Activated CD8-positive, alpha-beta T cell treated with anti-CD3 and anti-CD28 coated beads for 36 hours (primary cell): ENCODE measurements around the gene SPATA31D3. TPM values are rescaled to one million over a fixed set of nuclear protein-coding genes. Genes with fewer than 3 reads are reported as not detected.
"Not testable (repeated sequence)": the region's sequence is repeated elsewhere in the genome, so short reads cannot be mapped to it uniquely, and the experiment has no call there.

Experiments
- ATAC-seq: fragments of 200-7000 bp; cut with Tn5 transposase; one replicate; pipeline ENCODE4 v1.10.0; 2021; ENCODE audit warnings: mild to moderate bottlenecking, moderate library complexity
- CTCF ChIA-PET: fragments of 350-600 bp; sonication (Branson Sonifier 250); formaldehyde crosslinking; loops from one replicate; lab custom pipeline; 2021; ENCODE audit warnings: antibody characterized with exemption; lab: Charles Lee
- POLR2A ChIA-PET: fragments of 350-600 bp; sonication (Branson Sonifier 250); formaldehyde crosslinking; loops from one replicate; lab custom pipeline; 2021; ENCODE audit warnings: antibody characterized with exemption; lab: Charles Lee
- DNase-seq: peaks from one replicate; pipeline ENCODE4 v3.0.0-alpha.2; 2020
- H3K27ac Mint-ChIP-seq: one replicate; pipeline ENCODE4 v1.8.0; 2021; ENCODE audit warnings: mild to moderate bottlenecking, mixed read lengths
- H3K27me3 Mint-ChIP-seq: one replicate; pipeline ENCODE4 v1.8.0; 2021; ENCODE audit warnings: mixed read lengths
- H3K36me3 Mint-ChIP-seq: one replicate; pipeline ENCODE4 v1.8.0; 2021; ENCODE audit warnings: low read depth, mixed read lengths
- H3K4me1 Mint-ChIP-seq: one replicate; pipeline ENCODE4 v1.8.0; 2021; ENCODE audit warnings: low read depth, mixed read lengths
- H3K4me3 Mint-ChIP-seq: one replicate; pipeline ENCODE4 v1.8.0; 2021; ENCODE audit warnings: mild to moderate bottlenecking, moderate library complexity, mixed read lengths
- H3K9me3 Mint-ChIP-seq: one replicate; pipeline ENCODE4 v1.8.0; 2021; ENCODE audit warnings: mixed read lengths
- intact Hi-C: fragments of 100-400 bp; cut with micrococcal nuclease; formaldehyde crosslinking; loops from one replicate; pipeline ENCODE4 v1.10.0; 2022
- total RNA-seq, 2 experiments: library from RNA; stranded (reverse); gene quantifications; one replicate each; pipeline ENCODE4 v1.2.3, GENCODE V29; 2021
- TF ChIP-seq, protein P1 (sequence below): fragments of 200-600 bp; IDR thresholded peaks from one replicate; pipeline ENCODE4 v1.8.0; 2022; ENCODE audit warnings: antibody characterized with exemption, mild to moderate bottlenecking

Gene SPATA31D3
- total RNA-seq, 2 experiments from 2014 or later: not detected

DNA sequence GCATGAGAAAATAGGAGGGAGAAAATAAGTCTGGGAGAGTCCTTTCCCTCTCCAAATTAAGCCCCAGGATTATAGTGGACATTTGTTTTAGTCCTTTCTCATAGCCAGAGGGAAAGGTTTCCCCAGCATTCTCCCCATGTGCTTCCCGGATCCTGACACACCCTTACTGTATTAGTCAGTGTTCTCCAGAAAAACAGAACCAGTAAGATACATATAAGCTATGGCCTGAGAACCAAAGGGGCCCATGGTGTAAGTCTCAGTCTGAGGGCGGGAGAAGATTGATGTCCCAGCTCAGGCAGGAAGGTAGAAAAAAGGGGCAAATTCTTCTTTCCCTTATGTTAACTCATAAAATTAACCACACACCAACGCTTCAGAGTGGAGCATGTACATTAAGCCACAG is 40.7 kb upstream of the SPATA31D3 start:
- Mint-ChIP-seq H3K27me3 (no peaks in the 10 kb centered on the region), H3K27ac (no peak overlapping the region), H3K4me1 (no peaks in the 10 kb centered on the region), H3K36me3 (no peaks in the 10 kb centered on the region), H3K9me3 (no peaks in the 10 kb centered on the region), H3K4me3 (no peak overlapping the region)
- POLR2A ChIA-PET: no interaction called here
- intact Hi-C loops: no loop called here
- CTCF ChIA-PET: no interaction called here
- DNase-seq (no peak), ATAC-seq (no peak)
- TF ChIP-seq, protein P1, sequence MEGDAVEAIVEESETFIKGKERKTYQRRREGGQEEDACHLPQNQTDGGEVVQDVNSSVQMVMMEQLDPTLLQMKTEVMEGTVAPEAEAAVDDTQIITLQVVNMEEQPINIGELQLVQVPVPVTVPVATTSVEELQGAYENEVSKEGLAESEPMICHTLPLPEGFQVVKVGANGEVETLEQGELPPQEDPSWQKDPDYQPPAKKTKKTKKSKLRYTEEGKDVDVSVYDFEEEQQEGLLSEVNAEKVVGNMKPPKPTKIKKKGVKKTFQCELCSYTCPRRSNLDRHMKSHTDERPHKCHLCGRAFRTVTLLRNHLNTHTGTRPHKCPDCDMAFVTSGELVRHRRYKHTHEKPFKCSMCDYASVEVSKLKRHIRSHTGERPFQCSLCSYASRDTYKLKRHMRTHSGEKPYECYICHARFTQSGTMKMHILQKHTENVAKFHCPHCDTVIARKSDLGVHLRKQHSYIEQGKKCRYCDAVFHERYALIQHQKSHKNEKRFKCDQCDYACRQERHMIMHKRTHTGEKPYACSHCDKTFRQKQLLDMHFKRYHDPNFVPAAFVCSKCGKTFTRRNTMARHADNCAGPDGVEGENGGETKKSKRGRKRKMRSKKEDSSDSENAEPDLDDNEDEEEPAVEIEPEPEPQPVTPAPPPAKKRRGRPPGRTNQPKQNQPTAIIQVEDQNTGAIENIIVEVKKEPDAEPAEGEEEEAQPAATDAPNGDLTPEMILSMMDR: no peak

DNA sequence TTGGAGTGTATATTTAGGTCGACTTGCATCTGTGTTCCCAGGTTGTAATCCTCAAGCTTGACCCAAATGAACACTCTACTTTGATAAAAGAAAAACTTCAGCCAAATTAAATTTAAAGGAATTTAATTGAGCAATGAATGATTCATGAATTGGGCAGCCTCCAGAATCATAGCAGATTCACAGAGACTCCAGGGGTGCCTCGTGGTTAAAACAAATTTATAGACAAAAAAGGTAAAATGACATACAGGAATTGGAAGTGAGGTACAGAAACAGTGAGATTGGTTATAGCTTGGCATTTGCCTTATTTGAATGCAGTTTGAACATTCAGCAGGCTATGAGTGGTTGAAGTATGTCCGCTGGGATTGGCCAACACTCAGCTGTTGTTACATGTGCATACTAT is 36.6 kb upstream of the SPATA31D3 start:
- Mint-ChIP-seq H3K4me3 (no peak overlapping the region), H3K4me1 (no peaks in the 10 kb centered on the region), H3K27ac (no peak overlapping the region), H3K27me3 (no peaks in the 10 kb centered on the region), H3K36me3 (no peaks in the 10 kb centered on the region), H3K9me3 (no peaks in the 10 kb centered on the region)
- intact Hi-C loops: no loop called here
- POLR2A ChIA-PET: no interaction called here
- DNase-seq (no peak), ATAC-seq (no peak)
- TF ChIP-seq, protein P1: no peak
- CTCF ChIA-PET: no interaction called here

DNA sequence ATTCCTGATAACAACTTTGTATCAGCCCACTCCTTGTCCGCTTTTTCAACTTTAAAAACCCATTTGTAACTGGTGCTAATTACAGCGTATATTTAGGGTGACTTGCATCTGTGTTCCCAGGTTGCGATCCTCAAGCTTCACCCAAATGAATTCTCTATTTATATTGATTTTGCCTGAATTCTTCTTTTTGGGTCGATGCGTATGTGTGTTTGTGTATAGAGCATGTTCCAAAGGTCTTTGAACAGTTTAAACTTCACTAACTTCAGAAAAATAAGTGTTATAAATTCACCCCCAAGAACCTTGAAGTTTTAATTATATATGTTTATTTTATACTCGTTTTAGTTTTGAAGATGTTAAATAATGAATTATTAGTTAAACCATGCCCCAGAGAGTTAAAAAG is 31.2 kb upstream of the SPATA31D3 start:
- DNase-seq: no peak
- Mint-ChIP-seq H3K27ac (no peak overlapping the region), H3K27me3 (peaks cover 3% of the 10 kb centered on the region), H3K9me3 (no peaks in the 10 kb centered on the region), H3K4me1 (no peaks in the 10 kb centered on the region), H3K36me3 (no peaks in the 10 kb centered on the region), H3K4me3 (no peak overlapping the region)
- intact Hi-C loops: no loop called here
- no peak for ATAC-seq
- POLR2A ChIA-PET: no interaction called here
- CTCF ChIA-PET: no interaction called here
- TF ChIP-seq, protein P1: no peak

DNA sequence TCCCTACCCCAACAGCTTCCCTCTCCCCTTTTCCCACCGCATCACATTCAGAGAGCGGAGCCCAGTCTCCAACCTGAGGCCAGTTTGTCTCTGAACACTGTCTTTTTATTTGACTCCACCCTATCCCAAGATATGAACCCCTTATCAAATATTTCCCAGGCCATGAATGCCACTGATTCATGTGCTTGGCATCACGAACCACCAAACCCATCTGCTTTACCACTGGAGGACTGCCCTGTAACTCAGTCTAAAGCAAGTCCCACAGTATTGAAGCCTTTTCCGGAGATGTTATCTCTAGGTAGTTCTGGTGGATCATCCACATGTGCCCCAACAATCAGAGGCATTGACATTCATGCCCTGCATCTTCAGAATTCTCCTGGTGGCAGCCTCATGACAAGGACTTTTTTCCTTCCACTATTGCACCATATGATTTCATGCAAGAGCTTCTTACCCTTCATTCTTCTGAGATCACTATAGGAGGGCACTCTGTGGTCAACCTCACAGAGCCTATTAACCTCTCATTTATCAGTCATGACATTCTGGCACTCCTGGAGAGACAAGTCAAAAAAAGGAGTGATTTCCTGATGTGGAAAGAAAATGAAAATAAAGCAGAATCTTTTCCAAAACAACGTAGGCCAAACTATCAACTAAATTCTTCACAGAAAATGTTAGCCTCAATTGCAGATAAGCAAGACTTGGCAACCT is 27.3 kb upstream of the SPATA31D3 start:
- ChIA-PET CTCF (no interaction called here), POLR2A (no interaction called here)
- no peaks in the 10 kb centered on the region for H3K4me1 Mint-ChIP-seq
- H3K27ac Mint-ChIP-seq: no peak overlapping the region
- no peak overlapping the region for H3K4me3 Mint-ChIP-seq
- TF ChIP-seq, protein P1: no peak
- ATAC-seq: no peak
- peaks cover 3% of the 10 kb centered on the region for H3K27me3 Mint-ChIP-seq
- no peak for DNase-seq
- H3K9me3 Mint-ChIP-seq: no peaks in the 10 kb centered on the region
- no peaks in the 10 kb centered on the region for H3K36me3 Mint-ChIP-seq
- intact Hi-C loops: no loop called here

DNA sequence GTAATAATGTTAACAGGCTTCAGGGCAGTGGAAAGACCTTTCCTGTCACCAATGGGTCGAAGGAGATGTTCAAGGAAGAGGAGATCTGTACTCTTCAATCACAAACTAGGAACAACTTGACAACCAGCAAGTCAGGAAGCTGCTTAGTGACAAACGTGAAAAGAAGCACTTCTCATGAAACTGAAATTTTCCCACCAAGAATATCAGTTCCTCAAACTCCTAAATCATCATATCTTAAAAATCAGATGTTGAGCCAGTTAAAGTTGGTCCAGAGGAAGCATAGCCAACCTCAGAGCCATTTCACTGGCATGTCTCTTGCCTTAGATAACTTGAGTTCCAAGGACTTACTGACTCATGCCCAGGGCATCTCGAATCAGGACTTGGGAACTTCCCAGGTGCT is 24.8 kb upstream of the SPATA31D3 start:
- CTCF ChIA-PET, H3K27me3 Mint-ChIP-seq: not testable (repeated sequence)

DNA sequence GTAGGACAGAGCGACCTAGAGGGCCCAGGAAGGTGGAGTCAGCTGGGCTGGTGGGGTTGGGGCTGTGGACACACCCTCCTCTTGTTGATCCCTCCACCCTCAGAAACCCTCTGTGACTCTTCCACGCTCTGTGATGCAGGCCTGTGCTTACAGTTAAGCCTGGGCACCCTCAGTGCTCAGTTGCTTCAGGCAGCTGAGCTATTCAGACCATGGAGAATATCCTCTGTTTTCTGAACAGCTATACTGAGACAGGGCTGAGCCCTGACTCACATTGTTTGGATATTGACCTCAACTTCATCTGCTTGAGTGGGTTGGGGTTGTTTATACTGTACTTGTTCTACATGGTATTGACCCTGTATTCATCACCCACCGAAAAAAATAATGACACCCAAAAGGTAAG is 15.0 kb upstream of the SPATA31D3 start, which contains the start of gene SPATA31D4:
Gene SPATA31D4, plus strand, starts transcription at position 124 of the 400 bp plus-strand sequence. Its CDS starts 86 bp downstream, at position 210.
- ATAC-seq, CTCF ChIA-PET, H3K27me3 Mint-ChIP-seq, H3K4me3 Mint-ChIP-seq, H3K9me3 Mint-ChIP-seq, H3K27ac Mint-ChIP-seq, intact Hi-C loops, H3K4me1 Mint-ChIP-seq, POLR2A ChIA-PET, DNase-seq, H3K36me3 Mint-ChIP-seq: not testable (repeated sequence)

More for the DNA sequence above, 24.8 kb upstream of the SPATA31D3 start:
- ATAC-seq, DNase-seq, H3K36me3 Mint-ChIP-seq, H3K4me3 Mint-ChIP-seq, POLR2A ChIA-PET, intact Hi-C loops, H3K27ac Mint-ChIP-seq, H3K9me3 Mint-ChIP-seq, H3K4me1 Mint-ChIP-seq: not testable (repeated sequence)

DNA sequence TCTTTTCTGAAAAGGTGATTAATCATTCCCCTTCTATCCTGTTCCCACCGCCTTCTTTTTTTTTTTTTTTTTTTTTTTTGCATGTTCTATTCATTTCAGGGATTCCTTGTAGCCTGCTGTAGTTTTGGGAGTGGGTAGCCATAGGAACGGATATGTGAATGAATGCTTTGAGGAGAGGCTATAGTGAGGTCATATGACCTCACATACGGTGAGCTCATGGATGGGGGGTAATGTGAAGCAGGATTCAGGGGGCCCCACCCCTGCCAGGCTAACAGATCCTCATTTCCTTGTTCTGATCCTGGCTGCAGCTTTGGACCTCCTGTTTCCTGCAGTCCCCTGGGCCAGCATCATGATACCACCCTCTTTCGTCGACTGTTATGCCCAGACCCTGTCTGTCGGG is 13.2 kb upstream of the SPATA31D3 start:
- H3K27me3 Mint-ChIP-seq, POLR2A ChIA-PET, H3K4me3 Mint-ChIP-seq, H3K36me3 Mint-ChIP-seq, ATAC-seq, DNase-seq, CTCF ChIA-PET, H3K9me3 Mint-ChIP-seq, H3K27ac Mint-ChIP-seq, intact Hi-C loops, H3K4me1 Mint-ChIP-seq: not testable (repeated sequence)

DNA sequence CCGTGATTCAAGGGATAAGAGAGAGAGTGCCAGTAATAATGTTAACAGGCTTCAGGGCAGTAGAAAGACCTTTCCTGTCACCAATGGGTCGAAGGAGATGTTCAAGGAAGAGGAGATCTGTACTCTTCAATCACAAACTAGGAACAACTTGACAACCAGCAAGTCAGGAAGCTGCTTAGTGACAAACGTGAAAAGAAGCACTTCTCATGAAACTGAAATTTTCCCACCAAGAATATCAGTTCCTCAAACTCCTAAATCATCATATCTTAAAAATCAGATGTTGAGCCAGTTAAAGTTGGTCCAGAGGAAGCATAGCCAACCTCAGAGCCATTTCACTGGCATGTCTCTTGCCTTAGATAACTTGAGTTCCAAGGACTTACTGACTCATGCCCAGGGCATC is 9.8 kb upstream of the SPATA31D3 start:
- H3K36me3 Mint-ChIP-seq, CTCF ChIA-PET, intact Hi-C loops, POLR2A ChIA-PET, H3K4me3 Mint-ChIP-seq, H3K27ac Mint-ChIP-seq, ATAC-seq, DNase-seq, H3K9me3 Mint-ChIP-seq, H3K4me1 Mint-ChIP-seq, H3K27me3 Mint-ChIP-seq: not testable (repeated sequence)

DNA sequence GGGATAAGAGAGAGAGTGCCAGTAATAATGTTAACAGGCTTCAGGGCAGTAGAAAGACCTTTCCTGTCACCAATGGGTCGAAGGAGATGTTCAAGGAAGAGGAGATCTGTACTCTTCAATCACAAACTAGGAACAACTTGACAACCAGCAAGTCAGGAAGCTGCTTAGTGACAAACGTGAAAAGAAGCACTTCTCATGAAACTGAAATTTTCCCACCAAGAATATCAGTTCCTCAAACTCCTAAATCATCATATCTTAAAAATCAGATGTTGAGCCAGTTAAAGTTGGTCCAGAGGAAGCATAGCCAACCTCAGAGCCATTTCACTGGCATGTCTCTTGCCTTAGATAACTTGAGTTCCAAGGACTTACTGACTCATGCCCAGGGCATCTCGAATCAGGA is 5.3 kb downstream of the SPATA31D3 start:
- H3K4me3 Mint-ChIP-seq, H3K27ac Mint-ChIP-seq, H3K27me3 Mint-ChIP-seq, ATAC-seq, DNase-seq, H3K36me3 Mint-ChIP-seq, CTCF ChIA-PET, H3K9me3 Mint-ChIP-seq, intact Hi-C loops, H3K4me1 Mint-ChIP-seq, POLR2A ChIA-PET: not testable (repeated sequence)
